Testis (tissue), 3 donors: Measurements from ENCODE around the gene EVC2. TPM values are rescaled to one million over a fixed set of nuclear protein-coding genes. Genes with fewer than 3 reads are reported as not detected.

Experiments used
- DNase-seq: peaks from one replicate; pipeline ENCODE4 v3.0.0-alpha.2; 2019
- H3K27ac ChIP-seq, 2 donors: fragments of 200-600 bp; sonication (generic); one replicate each; pipeline ENCODE4 v1.5.1; 2019
- H3K27me3 ChIP-seq: fragments of 200-600 bp; sonication (generic); one replicate; pipeline ENCODE4 v1.5.1; 2019
- H3K36me3 ChIP-seq: fragments of 200-600 bp; sonication (generic); one replicate; pipeline ENCODE4 v1.5.1; 2017; ENCODE audit warnings: low read depth; ENCODE audit errors: missing control alignments
- H3K4me1 ChIP-seq: fragments of 200-600 bp; sonication (generic); one replicate; pipeline ENCODE4 v1.5.1; 2019
- H3K4me3 ChIP-seq, 2 donors: fragments of 200-600 bp; sonication (generic); one replicate each; pipeline ENCODE4 v1.5.1; 2017 to 2019
- H3K9me3 ChIP-seq: fragments of 200-600 bp; sonication (generic); one replicate; pipeline ENCODE4 v1.5.1; 2017
- POLR2A ChIP-seq: fragments of 450-650 bp; IDR thresholded peaks from one replicate; pipeline ENCODE4 v1.6.1; 2017; ENCODE audit warnings: antibody characterized with exemption, mild to moderate bottlenecking, moderate library complexity
- WGBS, 2 donors: methylation state at CpG; one replicate each; pipeline ENCODE4 v1.1.5; 2018; 5-methylcytosine and 5-hydroxymethylcytosine counted together
- intact Hi-C: fragments of 100-400 bp; cut with DNase I; formaldehyde crosslinking; loops from one replicate; pipeline ENCODE4 v1.15.1; 2023; ENCODE audit warnings: low total_unique reads
- polyA plus RNA-seq: library from polyadenylated mRNA; stranded (reverse); fragments of 350-450 nt; fragmentation: Illumina TruSeq; extraction: RNeasy Lipid Tissue Mini Kit (QIAGEN cat#74804); gene quantifications from one replicate; pipeline ENCODE4 v1.2.3, GENCODE V29; 2014; ENCODE audit warnings: low read depth, low replicate concordance; ENCODE audit not compliant: insufficient read depth
- total RNA-seq, 2 donors: library from RNA; depleted of rRNA; stranded (reverse); fragments of >200 nt; gene quantifications; one replicate each; pipeline ENCODE4 v1.2.3, GENCODE V29; 2016
- TF ChIP-seq, protein P1 (sequence below), 3 experiments: fragments of 450-650 bp in 2 of 3; fragments of 200-600 bp in 1 of 3; sonication (generic) in 1 of 3; IDR thresholded peaks; one replicate each; pipeline ENCODE4 v1.5.1; 2016 to 2019; ENCODE audit warnings: antibody characterized with exemption in 3 of 3, mild to moderate bottlenecking in 2 of 3, moderate library complexity in 1 of 3

The EVC2 gene
- total and polyA plus RNA-seq, 3 donors from 2014 or later, result 2.9 to 10.2 (median 10.0) TPM

DNA sequence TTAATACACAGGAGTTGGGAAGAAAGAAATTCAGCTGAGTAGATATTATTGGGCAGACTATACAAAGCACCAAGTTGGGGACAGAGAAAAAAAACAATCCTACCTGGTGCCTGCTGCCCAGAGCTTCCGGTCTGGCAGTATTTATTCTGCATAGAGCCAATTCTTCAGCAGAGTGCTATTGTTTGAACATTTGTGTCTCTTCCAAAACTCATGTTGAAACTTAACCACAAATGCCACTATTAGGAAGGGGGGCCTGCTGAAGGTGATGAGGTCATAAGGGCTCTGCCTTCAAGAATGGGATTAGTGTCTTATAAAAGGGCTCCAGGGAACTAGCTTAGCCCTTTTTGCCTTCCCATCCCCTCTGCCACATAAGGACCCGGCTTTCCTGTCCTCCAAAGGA is 136.2 kb downstream of the EVC2 start:
- Histone ChIP-seq H3K9me3 (no peaks in the 10 kb centered on the region), H3K36me3 (no peaks in the 10 kb centered on the region), H3K4me1 (no peaks in the 10 kb centered on the region), H3K27me3 (no peaks in the 10 kb centered on the region), H3K4me3 (no peak overlapping the region), H3K27ac (no peak overlapping the region)
- 90 to 91% methylated on average over 2 of the region's 2 CpGs for WGBS, 2 donors
- TF ChIP-seq POLR2A, result no peak
- TF ChIP-seq, protein P1, sequence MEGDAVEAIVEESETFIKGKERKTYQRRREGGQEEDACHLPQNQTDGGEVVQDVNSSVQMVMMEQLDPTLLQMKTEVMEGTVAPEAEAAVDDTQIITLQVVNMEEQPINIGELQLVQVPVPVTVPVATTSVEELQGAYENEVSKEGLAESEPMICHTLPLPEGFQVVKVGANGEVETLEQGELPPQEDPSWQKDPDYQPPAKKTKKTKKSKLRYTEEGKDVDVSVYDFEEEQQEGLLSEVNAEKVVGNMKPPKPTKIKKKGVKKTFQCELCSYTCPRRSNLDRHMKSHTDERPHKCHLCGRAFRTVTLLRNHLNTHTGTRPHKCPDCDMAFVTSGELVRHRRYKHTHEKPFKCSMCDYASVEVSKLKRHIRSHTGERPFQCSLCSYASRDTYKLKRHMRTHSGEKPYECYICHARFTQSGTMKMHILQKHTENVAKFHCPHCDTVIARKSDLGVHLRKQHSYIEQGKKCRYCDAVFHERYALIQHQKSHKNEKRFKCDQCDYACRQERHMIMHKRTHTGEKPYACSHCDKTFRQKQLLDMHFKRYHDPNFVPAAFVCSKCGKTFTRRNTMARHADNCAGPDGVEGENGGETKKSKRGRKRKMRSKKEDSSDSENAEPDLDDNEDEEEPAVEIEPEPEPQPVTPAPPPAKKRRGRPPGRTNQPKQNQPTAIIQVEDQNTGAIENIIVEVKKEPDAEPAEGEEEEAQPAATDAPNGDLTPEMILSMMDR (IDR thresholded peaks at IDR 0.05), result no peak
- intact Hi-C loops, result no loop called here
- no peak for DNase-seq

DNA sequence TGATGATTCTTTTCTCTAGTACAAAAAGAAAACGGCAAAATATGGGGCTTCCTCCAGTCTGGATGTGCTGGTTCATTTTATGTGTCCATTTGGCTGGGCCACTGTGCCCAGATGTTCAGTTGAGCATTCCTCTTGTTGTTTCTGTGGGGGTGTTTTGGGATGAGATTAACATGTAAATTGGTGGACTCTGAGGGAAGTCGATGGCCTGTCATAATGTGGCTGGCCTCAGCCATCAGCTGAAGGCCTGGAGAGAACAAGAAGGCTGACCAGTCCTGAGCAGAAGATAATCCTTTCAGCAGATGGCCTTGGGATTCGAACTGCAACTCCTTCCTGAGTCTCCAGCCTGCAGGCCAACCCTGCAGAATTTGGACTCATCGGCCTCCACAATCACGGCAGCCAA is 136.7 kb downstream of the EVC2 start:
- intact Hi-C loops, result no loop called here
- Histone ChIP-seq H3K27ac (no peak overlapping the region), H3K36me3 (no peaks in the 10 kb centered on the region), H3K27me3 (no peaks in the 10 kb centered on the region), H3K4me1 (no peaks in the 10 kb centered on the region), H3K4me3 (no peak overlapping the region), H3K9me3 (no peaks in the 10 kb centered on the region)
- TF ChIP-seq, protein P1 (IDR thresholded peaks at IDR 0.05), result no peak
- TF ChIP-seq POLR2A, result no peak
- WGBS, 2 donors, result 69 to 70% methylated on average over 4 to 5 of the region's 5 CpGs
- no peak for DNase-seq

DNA sequence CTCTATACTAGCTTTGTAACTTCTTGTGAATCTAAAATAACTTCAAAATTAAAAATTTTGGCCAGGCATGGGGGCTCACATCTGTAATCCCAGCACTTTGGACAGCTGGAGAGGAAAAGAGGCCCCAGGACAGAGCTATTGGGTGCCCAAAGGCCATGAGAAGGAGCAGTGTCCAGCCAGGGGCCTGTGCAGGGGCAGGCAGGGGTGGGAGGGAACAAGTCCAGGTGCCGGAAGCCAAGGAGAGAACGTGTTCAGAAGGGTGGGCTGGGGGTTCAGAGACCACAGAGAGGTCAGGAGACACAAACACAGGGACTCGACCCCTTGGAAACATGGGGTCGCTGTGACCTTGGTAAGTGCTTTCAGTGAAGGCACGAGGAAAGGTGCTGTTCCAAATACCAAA is 138.9 kb downstream of the EVC2 start:
- Histone ChIP-seq H3K36me3 (no peaks in the 10 kb centered on the region), H3K9me3 (no peaks in the 10 kb centered on the region), H3K4me1 (no peaks in the 10 kb centered on the region), H3K27ac (no peak overlapping the region), H3K27me3 (no peaks in the 10 kb centered on the region), H3K4me3 (no peak overlapping the region)
- 80 to 86% methylated on average over 5 of the region's 5 CpGs for WGBS, 2 donors
- TF ChIP-seq POLR2A, result no peak
- TF ChIP-seq, protein P1 (IDR thresholded peaks at IDR 0.05), result no peak
- no peak for DNase-seq
- intact Hi-C loops, result no loop called here

DNA sequence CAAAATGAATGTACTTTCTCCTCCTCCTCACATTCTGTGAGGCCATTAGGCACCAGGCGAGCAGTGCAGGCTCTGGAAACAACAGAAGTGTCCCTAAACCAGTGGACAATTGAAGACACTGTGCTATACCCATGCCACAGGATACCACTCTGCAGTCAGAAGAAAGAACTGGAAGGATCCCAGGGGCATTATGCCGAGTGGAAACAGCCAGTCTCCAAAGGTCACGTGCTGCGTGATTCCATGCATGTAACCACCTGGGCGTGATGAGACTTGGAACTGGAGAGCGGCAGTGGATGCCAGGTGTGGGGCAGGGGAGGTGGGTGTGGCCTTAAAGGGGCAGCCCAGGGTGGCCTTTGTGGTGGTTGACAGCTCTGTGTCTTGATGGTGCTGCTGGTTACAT is 139.4 kb downstream of the EVC2 start:
- Histone ChIP-seq H3K27me3 (no peaks in the 10 kb centered on the region), H3K4me3 (no peak overlapping the region), H3K4me1 (no peaks in the 10 kb centered on the region), H3K9me3 (no peaks in the 10 kb centered on the region), H3K27ac (no peak overlapping the region), H3K36me3 (no peaks in the 10 kb centered on the region)
- TF ChIP-seq POLR2A, result no peak
- TF ChIP-seq, protein P1 (IDR thresholded peaks at IDR 0.05), result no peak
- DNase-seq, result no peak
- intact Hi-C loops, result no loop called here
- 88 to 92% methylated on average over 6 of the region's 6 CpGs for WGBS, 2 donors

DNA sequence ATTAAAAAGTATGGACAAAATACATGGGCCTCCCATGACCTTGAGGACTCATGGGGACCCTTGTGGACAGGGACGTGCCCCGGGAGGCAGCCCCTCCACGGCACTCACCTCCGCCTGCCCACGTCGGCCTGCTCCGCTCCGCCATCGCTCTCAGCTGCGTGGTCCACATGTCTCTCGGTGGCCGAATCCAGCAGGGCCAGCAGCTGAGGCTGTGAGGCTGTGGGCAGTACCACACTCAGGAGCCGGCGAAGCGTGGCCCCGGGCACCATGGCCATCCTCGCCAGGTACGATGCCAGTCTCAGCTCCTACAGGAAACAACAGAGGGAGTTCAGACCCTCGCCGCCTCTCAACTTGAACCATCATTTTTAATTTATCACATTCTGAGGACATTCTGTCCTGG is 140.0 kb downstream of the EVC2 start:
- 88 to 95% methylated on average over 8 to 20 of the region's 20 CpGs for WGBS, 2 donors
- DNase-seq, result no peak
- Histone ChIP-seq H3K36me3 (no peaks in the 10 kb centered on the region), H3K27ac (no peak overlapping the region), H3K27me3 (no peaks in the 10 kb centered on the region), H3K4me1 (no peaks in the 10 kb centered on the region), H3K9me3 (no peaks in the 10 kb centered on the region), H3K4me3 (no peak overlapping the region)
- no peak for TF ChIP-seq POLR2A
- TF ChIP-seq, protein P1 (IDR thresholded peaks at IDR 0.05), result no peak
- intact Hi-C loops, result no loop called here
